K562 (cell line): ENCODE measurements around the gene ANGPTL7. TPM values are rescaled to one million over a fixed set of nuclear protein-coding genes. Genes with fewer than 3 reads are reported as not detected.

Experiments
- ATAC-seq: fragments of 200-7000 bp; cut with Tn5 transposase; 3 replicates; pipeline ENCODE4 v1.9.1; 2020; ENCODE audit warnings: moderate library complexity
- BruUV-seq: library from RNA; stranded (reverse); fragments of 400-500 nt; replicated peaks from 2 replicates; lab custom pipeline; 2021; lab: Mats Ljungman, UMichigan
- CTCF ChIA-PET: fragments of 300-600 bp; formaldehyde crosslinking; extraction: SDS; loops from one replicate; lab custom pipeline; 2021; ENCODE audit warnings: low intra/inter-chr PET ratio; lab: Yijun Ruan, JAX
- POLR2A ChIA-PET: fragments of 300-600, 350-650 bp; sonication (Branson Sonifier 250); formaldehyde crosslinking; extraction: SDS; loops from one replicate; lab custom pipeline; 2021; ENCODE audit warnings: antibody characterized with exemption, inconsistent platforms; lab: Yijun Ruan, JAX
- DNase-seq, 4 experiments: peaks; one replicate each; pipeline versions ENCODE4 v3.0.0 to v3.0.0-alpha.2; 2011 to 2018; ENCODE audit warnings: low spot score in 3 of 4, mixed read lengths in 3 of 4; ENCODE audit errors: extremely low read depth in 1 of 4
- FAIRE-seq: peaks from 2 replicates; lab custom pipeline; 2011; peaks lifted over from hg19 to GRCh38; lab: Jason Lieb, UNC
- H2AFZ ChIP-seq: 2 replicates; pipeline ENCODE4 v1.6.0; 2011; ENCODE audit warnings: low read depth, low read length, control low read depth, inconsistent platforms
- H3K27ac ChIP-seq: fragments of 200-600 bp; 3 replicates; pipeline ENCODE4 v1.8.0; 2011; ENCODE audit warnings: low read depth, mild to moderate bottlenecking, control low read depth, inconsistent platforms, low read length, moderate library complexity, mixed read lengths; ENCODE audit errors: extremely low read depth
- H3K27me3 ChIP-seq, 2 experiments: fragments of 300-600 bp in 1 of 2; 2 replicates in 1 of 2; 3 replicates in 1 of 2; pipeline versions ENCODE4 v1.6.0 to v1.8.0; 2011; ENCODE audit warnings: inconsistent platforms in 2 of 2, low read length in 2 of 2, mild to moderate bottlenecking in 1 of 2, mixed read lengths in 1 of 2, moderate library complexity in 1 of 2; ENCODE audit not compliant: control insufficient read depth in 2 of 2, insufficient read depth in 2 of 2
- H3K36me3 ChIP-seq: fragments of 300-600 bp; 3 replicates; pipeline ENCODE4 v1.8.0; 2011; ENCODE audit warnings: mild to moderate bottlenecking, low read length, inconsistent platforms; ENCODE audit not compliant: control insufficient read depth, insufficient read depth
- H3K4me1 ChIP-seq, 2 experiments: fragments of 200-600 bp in 1 of 2; replicated peaks in 1 of 2; 2 replicates in 1 of 2; 3 replicates in 1 of 2; pipeline versions ENCODE4 v1.5.1 to v1.8.0; 2011; ENCODE audit warnings: inconsistent platforms in 2 of 2, low read length in 2 of 2, mild to moderate bottlenecking in 1 of 2, mixed read lengths in 1 of 2, moderate library complexity in 1 of 2; ENCODE audit not compliant: control insufficient read depth in 2 of 2, insufficient read depth in 2 of 2
- H3K4me2 ChIP-seq: 2 replicates; pipeline ENCODE4 v1.6.1; 2011; ENCODE audit warnings: low read length, control low read depth, inconsistent platforms, mixed read lengths; ENCODE audit not compliant: insufficient read depth
- H3K4me3 ChIP-seq: fragments of 200-600 bp; sonication (generic), shearing (Covaris generic); 2 replicates; pipeline ENCODE4 v1.5.1; 2016; ENCODE audit warnings: control low read depth, inconsistent platforms
- H3K79me2 ChIP-seq: fragments of 200-600 bp; 3 replicates; pipeline ENCODE4 v1.8.0; 2011; ENCODE audit warnings: low read length, inconsistent platforms; ENCODE audit not compliant: control insufficient read depth, insufficient read depth
- H3K9ac ChIP-seq, 2 experiments: 2 replicates each; pipeline versions ENCODE4 v1.6.0 to v1.6.1; 2011; ENCODE audit warnings: low read depth in 2 of 2, low read length in 2 of 2, control low read depth in 1 of 2, inconsistent platforms in 1 of 2, mild to moderate bottlenecking in 1 of 2, mixed read lengths in 1 of 2; ENCODE audit not compliant: insufficient read depth in 1 of 2
- H3K9me1 ChIP-seq: one replicate; pipeline ENCODE4 v1.6.0; 2011; ENCODE audit warnings: inconsistent platforms, mild to moderate bottlenecking, low read length, moderate library complexity; ENCODE audit not compliant: control insufficient read depth, insufficient read depth
- H3K9me3 ChIP-seq: replicated peaks from 2 replicates; pipeline ENCODE4 v1.5.1; 2011; ENCODE audit warnings: low read depth, low read length, inconsistent platforms; ENCODE audit not compliant: control insufficient read depth, insufficient read depth
- H4K20me1 ChIP-seq: replicated peaks from 2 replicates; pipeline ENCODE4 v1.6.1; 2011; ENCODE audit warnings: low read length, inconsistent platforms, mixed read lengths; ENCODE audit not compliant: control insufficient read depth, insufficient read depth
- BRD9 ChIP-seq: fragments of 450-650 bp; IDR thresholded peaks from 2 replicates; pipeline ENCODE4 v1.6.1; 2018; ENCODE audit warnings: low read depth; ENCODE audit not compliant: partially characterized antibody
- GMEB1 ChIP-seq: fragments of 250-450 bp; sonication (Bioruptor Pico); IDR thresholded peaks from 2 replicates; pipeline ENCODE4 v1.4.0; 2020; ENCODE audit warnings: mild to moderate bottlenecking
- HMG20B ChIP-seq: fragments of 250-450 bp; sonication (Bioruptor Pico); IDR thresholded peaks from 2 replicates; pipeline ENCODE4 v1.5.0; 2021; ENCODE audit warnings: mild to moderate bottlenecking
- IRF9 ChIP-seq: fragments of 450-650 bp; IDR thresholded peaks from 2 replicates; pipeline ENCODE4 v1.6.1; 2016; ENCODE audit warnings: missing biosample characterization, missing genetic modification characterization
- MIER1 ChIP-seq: fragments of 450-650 bp; IDR thresholded peaks from 2 replicates; pipeline ENCODE4 v1.6.1; 2016; ENCODE audit warnings: antibody characterized with exemption, mild to moderate bottlenecking, low read depth
- PTRF ChIP-seq: fragments of 450-650 bp; IDR thresholded peaks from 2 replicates; pipeline ENCODE4 v1.6.1; 2016; ENCODE audit warnings: mild to moderate bottlenecking, missing genetic modification characterization, missing compliant biosample characterization
- SLC30A9 ChIP-seq: fragments of 250-450 bp; sonication (Bioruptor Pico); IDR thresholded peaks from 2 replicates; pipeline ENCODE4 v1.8.0; 2022; ENCODE audit warnings: mild to moderate bottlenecking, moderate library complexity
- SNRNP70 ChIP-seq: fragments of 200-400 bp; formaldehyde crosslinking; optimal IDR thresholded peaks from 2 replicates; pipeline ENCODE3; 2017; ENCODE audit warnings: low read depth, low read length
- ZC3H11A ChIP-seq: IDR thresholded peaks from 2 replicates; pipeline ENCODE4 v1.6.1; 2012; ENCODE audit warnings: low read depth, low read length, improper control_type of control experiment
- WGBS: fragments of 100-300 bp; shearing (Covaris generic); methylation state at CpG from one replicate; pipeline ENCODE4 v1.1.6; 2016; ENCODE audit warnings: low coverage, mixed read lengths; ENCODE audit not compliant: insufficient coverage; ENCODE audit errors: missing lambda C conversion rate; 5-methylcytosine and 5-hydroxymethylcytosine counted together
- in situ Hi-C: fragments of 300-500 bp; cut with MboI; formaldehyde crosslinking; loops from 4 replicates; pipeline ENCODE4 v1.15.0; 2018; ENCODE audit warnings: inconsistent platforms, mixed read lengths
- intact Hi-C: fragments of 100-400 bp; cut with micrococcal nuclease; formaldehyde crosslinking; loops from 2 replicates; pipeline ENCODE4 v1.14.2; 2022
- polyA plus RNA-seq, 8 experiments: library from polyadenylated mRNA; depleted of rRNA in 4 of 8; stranded (reverse) in 5 of 8; unstranded in 3 of 8; fragments of >200 nt; fragmentation: Nextera tagmentation in 2 of 8; fragmentation: Illumina TruSeq in 1 of 8; extraction: Ambion mirVana in 2 of 8; extraction: Trizol in 1 of 8; gene quantifications; 2 replicates each; pipeline versions ENCODE4 v1.2.1 to v1.2.3, GENCODE V29; 2011 to 2014; ENCODE audit warnings: inconsistent platforms in 1 of 8, missing spikeins in 1 of 8
- total RNA-seq, 7 experiments: library from RNA; depleted of rRNA in 6 of 7; stranded (reverse); fragments of >200 nt in 6 of 7; fragmentation: Illumina TruSeq in 2 of 7; extraction: Trizol in 2 of 7; gene quantifications; 2 replicates each; pipeline versions ENCODE4 v1.2.1 to v1.2.3, GENCODE V29; 2011 to 2021; ENCODE audit warnings: low replicate concordance in 1 of 7

Gene ANGPTL7
- total and polyA plus RNA-seq, 9 of the 15 experiments (the other 6 are each of a cell fraction or from before 2014, with no cell fraction given), result not detected

- Histone ChIP-seq H3K9ac (no peak overlapping the region), H3K4me1 (no peaks in the 10 kb centered on the region), H3K4me2 (no peak overlapping the region), H3K4me3 (no peak overlapping the region), H3K79me2 (no peaks in the 10 kb centered on the region), H3K9me3 (no peaks in the 10 kb centered on the region), H2AFZ (no peak overlapping the region), H3K27ac (no peak overlapping the region), H4K20me1 (no peaks in the 10 kb centered on the region), H3K27me3 (no peaks in the 10 kb centered on the region), H3K9me1 (no peaks in the 10 kb centered on the region)
- POLR2A ChIA-PET, result interaction anchor here (0.6 to 1.5 kb wide), 3 partner anchors 11 to 165 kb away, joined by 3 to 5 read pairs (median 5); no protein-coding TSS in a partner anchor
- no peak for ATAC-seq
- intact Hi-C loops (no loop called here), in situ Hi-C loops (no loop called here)
- CTCF ChIA-PET, result no interaction called here
- BruUV-seq, result no TSS peak
- no peak for DNase-seq
- WGBS, result 90% methylated on average over 3 of the region's 3 CpGs
- FAIRE-seq, result no peak
- TF ChIP-seq ZC3H11A, result no peak
- no peak for TF ChIP-seq HMG20B (CRISPR knock-in tag)
- TF ChIP-seq MIER1, result no peak
- TF ChIP-seq GMEB1 (CRISPR knock-in tag), result no peak
- TF ChIP-seq IRF9 (tag), result no peak
- no peak for TF ChIP-seq SNRNP70
- TF ChIP-seq BRD9, result no peak
- no peak for TF ChIP-seq PTRF (tag)
- TF ChIP-seq SLC30A9 (CRISPR knock-in tag), result no peak
- TF ChIP-seq, all 486 proteins: peak for 0
- peaks cover 95% of the 10 kb centered on the region for H3K36me3 ChIP-seq
These were observed 25.7 kb downstream of the ANGPTL7 start for GRCh38 chr1:11214698-11215380.
